GM18870 (cell line): Measurements from ENCODE around the gene FHL5.
A peak's percentile ranks its signal among the peaks of the same experiment; 100 is the strongest.
"Not testable (repeated sequence)": the region's sequence is repeated elsewhere in the genome, so short reads cannot be mapped to it uniquely, and the experiment has no call there.

Experiments used
- ATAC-seq: cut with Tn5 transposase; IDR thresholded peaks from one replicate; pipeline ENCODE4 v1.9.1; 2021; ENCODE audit warnings: moderate library complexity; ENCODE audit not compliant: unreplicated experiment

FHL5 gene

GRCh38 chr6:96562886-96563285 is at the start of gene FHL5:
FHL5 (plus strand) TSS chr6:96563128; CDS start chr6:96603614, 40,486 bp downstream.
- no peak for ATAC-seq

- no peak for ATAC-seq
These were observed 42.5 kb upstream of the FHL5 start for GRCh38 chr6:96520171-96521115.

DNA sequence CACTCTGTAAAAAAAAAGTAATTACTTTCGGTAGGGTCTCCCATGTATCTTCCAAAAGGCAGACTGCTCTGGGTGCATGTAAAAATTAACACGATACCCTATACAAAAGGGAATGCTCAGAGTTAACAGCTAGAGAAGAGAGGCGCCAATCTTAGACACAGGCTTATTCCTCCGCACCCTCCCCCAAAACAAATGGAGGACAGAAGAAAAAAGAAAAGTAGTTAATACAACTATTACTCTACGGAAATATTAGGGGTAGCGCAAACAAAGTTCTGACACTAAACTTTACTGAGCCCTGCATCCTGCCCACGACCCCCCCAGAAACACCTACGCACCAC is 41.7 kb upstream of the FHL5 start:
- ATAC-seq: no peak

GRCh38 chr6:96521644-96522464 is 41.1 kb upstream of the FHL5 start, which contains the start of gene UFL1:
UFL1 (plus strand) TSS chr6:96521806; CDS start chr6:96521874, 68 bp downstream.
- ATAC-seq: peak; percentile 88

DNA sequence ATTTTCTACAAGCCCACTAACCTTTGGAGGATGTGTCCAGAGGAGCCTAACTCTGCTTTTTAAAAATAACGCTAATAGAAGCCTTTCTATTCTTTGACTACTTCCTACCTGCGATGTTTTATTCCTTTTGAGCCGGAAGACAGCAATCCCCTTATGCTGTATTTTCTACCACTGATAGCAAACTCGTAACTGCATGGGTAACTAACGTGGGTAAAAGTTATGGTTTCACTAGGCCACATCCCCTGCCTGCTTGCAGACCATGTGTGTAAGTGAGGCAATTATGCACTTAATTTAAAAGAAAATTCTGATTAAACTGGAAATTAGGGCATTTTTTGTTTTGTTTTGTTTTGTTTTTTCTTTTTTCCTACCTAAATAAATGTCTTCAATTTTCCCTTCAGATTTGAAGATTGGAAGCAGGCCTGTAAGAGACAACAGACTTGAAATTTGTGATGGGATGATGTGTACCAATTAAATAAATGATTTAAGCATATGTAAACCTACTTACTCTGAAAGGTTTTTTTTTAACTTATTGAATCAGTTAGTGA is 40.4 kb upstream of the FHL5 start:
- ATAC-seq: peak; percentile 23

DNA sequence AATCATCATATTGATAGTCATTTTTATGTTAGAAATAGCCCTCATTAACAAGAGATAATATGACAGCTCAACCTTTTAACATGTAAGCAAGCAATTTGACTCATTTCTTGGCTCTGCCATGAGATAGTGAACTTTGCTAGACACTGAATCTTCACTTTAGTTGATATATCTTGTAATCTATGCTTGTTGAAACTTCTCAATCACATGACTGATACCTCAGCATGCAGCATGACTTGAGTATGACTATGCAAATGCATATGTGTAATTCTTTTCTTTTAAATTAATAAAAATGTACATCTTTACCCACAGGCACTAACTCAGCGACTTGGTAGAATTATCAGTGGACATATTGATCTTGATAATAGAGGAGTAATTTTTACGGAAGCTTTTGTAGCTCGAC is 34.7 kb upstream of the FHL5 start:
- no peak for ATAC-seq

DNA sequence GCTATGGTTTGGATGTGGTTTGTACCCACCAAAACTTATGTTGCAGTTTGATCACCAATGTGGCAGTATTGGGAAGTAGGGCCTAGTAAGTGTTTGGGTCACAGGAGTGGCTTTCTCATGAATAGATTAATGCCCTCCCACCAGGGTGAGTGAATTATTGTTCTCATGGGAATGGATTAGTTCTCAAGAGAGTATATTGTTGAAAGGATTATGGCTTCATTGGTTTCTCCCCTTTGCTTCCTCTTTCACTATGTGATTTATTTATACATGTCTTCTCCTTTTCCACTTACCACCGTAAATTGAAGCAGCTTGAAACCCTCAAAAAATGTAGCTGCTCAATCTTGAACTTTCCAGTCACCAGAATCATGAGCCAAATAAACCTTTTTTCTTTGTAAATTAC is 30.5 kb upstream of the FHL5 start:
- no peak for ATAC-seq

DNA sequence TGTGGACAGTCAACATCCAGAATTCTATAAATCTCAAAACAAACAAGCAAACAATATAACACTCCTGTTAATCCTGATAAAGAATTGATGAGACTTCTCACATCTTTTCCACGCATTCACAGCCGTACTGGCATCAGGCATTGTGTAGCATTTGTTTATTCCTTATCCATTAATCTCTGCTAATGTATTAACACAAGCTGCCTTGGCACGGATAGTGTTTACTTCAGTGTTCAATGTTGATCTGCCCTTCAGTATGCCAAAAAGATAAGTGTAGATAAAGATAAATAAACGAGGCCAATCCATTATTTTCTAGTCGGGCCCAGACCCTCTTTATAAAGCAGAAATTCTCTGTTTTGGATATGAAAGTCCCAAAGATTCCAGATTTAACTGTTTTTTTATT is 25.2 kb upstream of the FHL5 start:
- no peak for ATAC-seq

GRCh38 chr6:96542702-96543101 is 20.2 kb upstream of the FHL5 start:
- ATAC-seq: no peak

DNA sequence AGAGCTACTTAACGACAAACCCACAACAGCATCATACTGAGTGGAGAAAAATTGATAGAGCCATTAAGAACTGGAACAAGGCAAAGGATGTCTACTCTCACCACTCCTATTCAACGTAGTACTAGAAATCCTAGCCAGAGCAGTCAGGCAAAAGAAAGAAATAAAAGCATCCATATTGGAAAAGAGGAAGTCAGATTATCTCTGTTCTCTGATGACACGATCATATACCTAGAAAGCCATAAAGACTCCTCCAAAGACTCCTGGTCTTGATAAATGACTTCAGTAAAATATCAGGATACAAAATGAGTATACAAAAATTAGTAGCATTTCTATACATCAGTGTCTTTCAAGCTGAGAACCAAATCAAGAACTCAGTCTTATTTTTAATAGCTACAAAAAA is 17.0 kb upstream of the FHL5 start:
- ATAC-seq: no peak

GRCh38 chr6:96547654-96548053 is 15.3 kb upstream of the FHL5 start:
- ATAC-seq: no peak

- no peak for ATAC-seq
These were observed 8.4 kb upstream of the FHL5 start for GRCh38 chr6:96554558-96554957.

GRCh38 chr6:96559740-96560139 is 3.2 kb upstream of the FHL5 start:
- ATAC-seq: not testable (repeated sequence)

DNA sequence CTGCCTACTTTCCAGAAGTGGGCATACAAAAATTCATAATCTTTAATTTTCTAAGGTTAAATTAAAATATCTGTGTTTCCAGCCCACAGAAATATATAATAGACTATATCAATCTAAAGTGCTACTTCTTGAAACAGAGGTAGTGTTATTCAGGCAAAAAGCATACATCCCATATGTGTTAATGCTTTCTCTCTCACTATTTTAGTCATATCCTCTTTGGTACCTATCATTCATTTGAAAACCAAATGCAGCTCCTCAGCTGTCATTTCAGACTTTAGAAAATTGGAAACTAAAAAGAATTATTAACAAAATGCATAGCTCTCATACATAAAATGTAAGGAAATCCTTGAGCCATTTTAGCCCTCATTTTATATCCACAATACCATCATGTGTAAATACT is 925 bp downstream of the FHL5 start:
- peak; percentile 82 for ATAC-seq

DNA sequence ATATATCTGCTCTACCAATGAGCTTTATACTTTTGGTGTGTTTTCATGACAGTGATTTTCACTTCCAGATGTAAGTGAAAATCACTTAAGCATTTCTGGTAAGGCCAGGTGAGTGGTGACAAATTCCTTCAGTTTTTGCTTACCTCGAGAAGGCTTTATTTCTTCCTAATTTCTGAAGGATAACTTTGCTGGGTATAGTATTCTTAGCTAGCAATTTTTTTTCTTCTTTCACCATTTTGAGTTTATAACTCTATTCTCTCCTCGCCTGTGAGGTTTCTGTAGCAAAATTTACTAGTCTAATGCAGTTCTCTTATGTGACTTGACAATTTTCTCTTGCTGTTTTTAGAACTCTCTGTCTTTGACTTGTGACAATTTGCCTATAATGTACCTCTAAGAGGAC is 7.1 kb downstream of the FHL5 start:
- no peak for ATAC-seq

- no peak for ATAC-seq
These were observed 8.6 kb downstream of the FHL5 start for GRCh38 chr6:96571551-96571950.

GRCh38 chr6:96575359-96575758 is 12.4 kb downstream of the FHL5 start:
- no peak for ATAC-seq

- no peak for ATAC-seq
These were observed 13.3 kb downstream of the FHL5 start for GRCh38 chr6:96576221-96576620.

- ATAC-seq: no peak
These were observed 19.1 kb downstream of the FHL5 start for GRCh38 chr6:96582021-96582420.

DNA sequence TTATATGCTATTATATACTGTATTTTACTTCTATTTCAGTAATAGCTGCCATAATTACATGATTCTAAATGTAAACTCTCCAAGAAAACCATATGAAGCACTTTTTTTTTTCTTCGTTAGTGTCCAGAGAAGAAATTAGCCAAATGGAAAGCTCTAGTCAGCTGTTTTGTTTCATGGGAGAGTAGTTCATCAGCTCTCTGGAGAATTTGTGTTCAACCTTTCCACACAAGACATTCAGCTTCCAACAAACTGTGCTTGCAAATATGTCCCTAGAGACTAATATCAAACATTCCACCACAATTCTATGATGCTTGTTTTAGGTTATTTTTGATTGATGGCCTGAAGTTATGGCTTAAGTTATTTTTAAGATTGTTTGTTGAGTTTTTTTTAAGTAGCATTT is 19.5 kb downstream of the FHL5 start:
- ATAC-seq: no peak

- no peak for ATAC-seq
These were observed 41.5 kb downstream of the FHL5 start for GRCh38 chr6:96604420-96604819.

DNA sequence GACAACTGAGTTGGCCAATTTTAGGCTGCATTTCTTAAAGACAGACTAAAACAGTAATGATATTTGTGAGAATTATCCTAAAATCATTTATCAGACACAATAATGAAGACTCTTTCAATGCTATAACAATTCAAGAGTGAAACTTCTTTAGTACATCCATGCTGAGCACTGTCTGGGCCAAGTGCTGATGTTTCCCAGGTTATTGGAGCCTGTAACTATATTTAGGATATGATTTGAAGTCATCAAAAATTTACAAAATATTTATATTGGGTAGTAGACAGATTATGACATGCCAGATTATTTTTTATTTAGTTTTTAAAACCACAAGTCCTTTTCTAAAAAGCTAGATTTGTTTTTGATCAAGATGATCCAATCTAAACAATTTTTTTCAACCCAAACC is 45.1 kb downstream of the FHL5 start:
- no peak for ATAC-seq
